HepG2 (cell line): ENCODE data around the gene EMILIN1. TPM values are rescaled to one million over a fixed set of nuclear protein-coding genes. Genes with fewer than 3 reads are reported as not detected.

Source experiments
- ARID2 ChIP-seq: sonication (generic); formaldehyde crosslinking; IDR thresholded peaks from 2 replicates; pipeline ENCODE4 v1.8.1; 2022; ENCODE audit warnings: mild to moderate bottlenecking, missing genetic modification reagents, borderline replicate concordance
- ATF1 ChIP-seq: IDR thresholded peaks from 2 replicates; pipeline ENCODE4 v1.6.1; 2016; ENCODE audit warnings: mild to moderate bottlenecking, control low read depth
- DBP ChIP-seq: sonication (generic); formaldehyde crosslinking; IDR thresholded peaks from 2 replicates; pipeline ENCODE4 v1.4.0; 2020; ENCODE audit warnings: missing genetic modification reagents; ENCODE audit errors: not compliant biosample characterization
- GATAD2A ChIP-seq: IDR thresholded peaks from 2 replicates; pipeline ENCODE4 v1.6.1; 2016
- GFI1 ChIP-seq: sonication (generic); formaldehyde crosslinking; IDR thresholded peaks from 2 replicates; pipeline ENCODE4 v1.5.0; 2020; ENCODE audit warnings: missing genetic modification reagents, mild to moderate bottlenecking, borderline replicate concordance
- GTF3A ChIP-seq: sonication (generic); formaldehyde crosslinking; conservative IDR thresholded peaks from 2 replicates; pipeline ENCODE4 v1.4.0; 2020; ENCODE audit warnings: mild to moderate bottlenecking, missing genetic modification reagents
- HDAC1 ChIP-seq: sonication (generic); formaldehyde crosslinking; IDR thresholded peaks from 2 replicates; pipeline ENCODE4 v1.5.1; 2020; ENCODE audit warnings: mild to moderate bottlenecking, missing genetic modification reagents
- KDM6A ChIP-seq: IDR thresholded peaks from 2 replicates; pipeline ENCODE4 v1.6.1; 2016; ENCODE audit warnings: low read depth
- NR2F2 ChIP-seq: IDR thresholded peaks from 2 replicates; pipeline ENCODE4 v1.6.1; 2012; ENCODE audit warnings: low read depth, inconsistent platforms, borderline replicate concordance
- PRDM4 ChIP-seq: sonication (generic); formaldehyde crosslinking; IDR thresholded peaks from 2 replicates; pipeline ENCODE4 v1.9.0; 2021; ENCODE audit warnings: missing genetic modification reagents, borderline replicate concordance
- SMAD9 ChIP-seq: sonication (generic); formaldehyde crosslinking; IDR thresholded peaks from 2 replicates; pipeline ENCODE4 v1.5.1; 2020; ENCODE audit warnings: mild to moderate bottlenecking, missing genetic modification reagents
- SYNCRIP ChIP-seq: fragments of 200-400 bp; formaldehyde crosslinking; IDR thresholded peaks from 2 replicates; pipeline ENCODE4 v1.6.1; 2018; ENCODE audit warnings: mild to moderate bottlenecking, low read depth, low read length; ENCODE audit not compliant: insufficient read depth
- UBTF ChIP-seq: sonication (generic); formaldehyde crosslinking; IDR thresholded peaks from 2 replicates; pipeline ENCODE4 v1.4.0; 2020; ENCODE audit warnings: mild to moderate bottlenecking, missing genetic modification reagents
- ZBTB44 ChIP-seq: sonication (generic); formaldehyde crosslinking; IDR thresholded peaks from 2 replicates; pipeline ENCODE4 v1.4.0; 2020; ENCODE audit warnings: missing genetic modification reagents
- ZNF652 ChIP-seq: IDR thresholded peaks from 2 replicates; pipeline ENCODE4 v1.6.1; 2016; ENCODE audit warnings: low read depth, borderline replicate concordance
- ZNF878 ChIP-seq: sonication (generic); formaldehyde crosslinking; IDR thresholded peaks from 2 replicates; pipeline ENCODE4 v1.8.1; 2023; ENCODE audit warnings: mild to moderate bottlenecking, missing genetic modification reagents, moderate library complexity
- ZXDC ChIP-seq: sonication (generic); formaldehyde crosslinking; IDR thresholded peaks from 2 replicates; pipeline ENCODE4 v1.5.0; 2020; ENCODE audit warnings: mild to moderate bottlenecking, missing genetic modification reagents
- polyA plus RNA-seq, 8 experiments: library from polyadenylated mRNA; depleted of rRNA in 3 of 8; stranded (reverse) in 7 of 8; unstranded in 1 of 8; fragments of >200 nt; fragmentation: Illumina TruSeq in 4 of 8; extraction: Trizol in 4 of 8; gene quantifications; 2 replicates each; pipeline versions ENCODE4 v1.2.1 to v1.2.3, GENCODE V29; 2011 to 2016; ENCODE audit warnings: low read depth in 4 of 8, missing spikeins in 1 of 8, mixed read lengths in 1 of 8; ENCODE audit not compliant: insufficient read depth in 1 of 8
- total RNA-seq, 5 experiments: library from RNA; depleted of rRNA; stranded (reverse); fragments of >200 nt; fragmentation: Illumina TruSeq; extraction: Trizol; gene quantifications; 2 replicates each; pipeline ENCODE4 v1.2.3, GENCODE V29; 2016; ENCODE audit warnings: low read depth in 1 of 5

The EMILIN1 gene
- total and polyA plus RNA-seq, 2 of the 13 experiments (the other 11 are each of a cell fraction or from before 2014, with no cell fraction given) = 8.1 to 9.7 TPM

- TF ChIP-seq ZNF652 (CRISPR knock-in tag) (no peak), SYNCRIP (no peak), ZNF878 (CRISPR knock-in tag) (0 out of 2 replicates have a peak, but pooled peaks have one; percentile 37), ARID2 (no peak), DBP (no peak), GFI1 (CRISPR knock-in tag) (no peak), HDAC1 (CRISPR knock-in tag) (no peak), ZXDC (no peak), GATAD2A (CRISPR knock-in tag) (no peak), GTF3A (CRISPR knock-in tag) (no peak), ZBTB44 (CRISPR knock-in tag) (no peak), ATF1 (CRISPR knock-in tag) (no peak), PRDM4 (CRISPR knock-in tag) (no peak), KDM6A (CRISPR knock-in tag) (no peak), UBTF (CRISPR knock-in tag) (no peak), NR2F2 (no peak), SMAD9 (no peak)
Measured at GRCh38 chr2:27128668-27129571, 50.5 kb downstream of the EMILIN1 start (continued).
